OCI-LY3 (cell line): ENCODE results near the gene NUP153.

ENCODE experiments used
- H2AFZ ChIP-seq: fragments of 200-600, 300-600 bp; shearing (Covaris generic); 2 replicates; pipeline ENCODE4 v1.6.0; 2014; ENCODE audit warnings: antibody characterized with exemption, low read depth, low read length
- H3K27ac ChIP-seq: fragments of 200-600, 300-600 bp; sonication (generic); 2 replicates; pipeline ENCODE4 v1.5.1; 2014; ENCODE audit warnings: mild to moderate bottlenecking, low read length, moderate library complexity, mixed read lengths
- H3K27me3 ChIP-seq: fragments of 200-600, 300-600 bp; sonication (generic); 2 replicates; pipeline ENCODE4 v1.6.1; 2014; ENCODE audit warnings: low read depth, low read length, mixed read lengths
- H3K36me3 ChIP-seq: fragments of 200-600, 300-600 bp; sonication (generic); replicated peaks from 2 replicates; pipeline ENCODE3; 2014; ENCODE audit warnings: low read depth, low read length, mixed read lengths
- H3K4me1 ChIP-seq: fragments of 300-600, 200-600 bp; sonication (generic); 2 replicates; pipeline ENCODE4 v1.6.1; 2014; ENCODE audit warnings: low read length, mixed read lengths
- H3K4me2 ChIP-seq: fragments of 200-600, 300-600 bp; sonication (generic); 2 replicates; pipeline ENCODE4 v1.6.1; 2014; ENCODE audit warnings: low read length, mixed read lengths
- H3K4me3 ChIP-seq: fragments of 300-600, 200-600 bp; sonication (generic); 2 replicates; pipeline ENCODE4 v1.5.1; 2014; ENCODE audit warnings: antibody characterized with exemption, mild to moderate bottlenecking, low read length, moderate library complexity
- H3K79me2 ChIP-seq: fragments of 300-600, 200-600 bp; shearing (Covaris generic); 2 replicates; pipeline ENCODE4 v1.6.1; 2014; ENCODE audit warnings: mild to moderate bottlenecking, low read length, mixed read lengths
- H3K9ac ChIP-seq: fragments of 300-600, 200-600 bp; shearing (Covaris generic); 2 replicates; pipeline ENCODE4 v1.6.0; 2014; ENCODE audit warnings: mild to moderate bottlenecking, low read length, moderate library complexity
- H3K9me3 ChIP-seq: fragments of 200-600, 300-600 bp; shearing (Covaris generic); 2 replicates; pipeline ENCODE4 v1.6.1; 2014; ENCODE audit warnings: low read length, mixed read lengths; ENCODE audit not compliant: insufficient read depth
- H4K20me1 ChIP-seq: fragments of 200-600, 300-600 bp; sonication (generic); 2 replicates; pipeline ENCODE4 v1.6.1; 2016; ENCODE audit warnings: low read length, mixed read lengths; ENCODE audit not compliant: insufficient read depth
- EZH2phosphoT487 ChIP-seq: fragments of 200-600 bp; shearing (Covaris generic); IDR thresholded peaks from 2 replicates; pipeline ENCODE4 v1.6.1; 2018; ENCODE audit warnings: antibody characterized with exemption, mixed run types, low read depth
- TF ChIP-seq, protein P1 (sequence below): fragments of 200-600, 300-600 bp; sonication (generic); IDR thresholded peaks from 2 replicates; pipeline ENCODE4 v1.5.1; 2014; ENCODE audit warnings: antibody characterized with exemption, low read length, low read depth

Gene NUP153

DNA sequence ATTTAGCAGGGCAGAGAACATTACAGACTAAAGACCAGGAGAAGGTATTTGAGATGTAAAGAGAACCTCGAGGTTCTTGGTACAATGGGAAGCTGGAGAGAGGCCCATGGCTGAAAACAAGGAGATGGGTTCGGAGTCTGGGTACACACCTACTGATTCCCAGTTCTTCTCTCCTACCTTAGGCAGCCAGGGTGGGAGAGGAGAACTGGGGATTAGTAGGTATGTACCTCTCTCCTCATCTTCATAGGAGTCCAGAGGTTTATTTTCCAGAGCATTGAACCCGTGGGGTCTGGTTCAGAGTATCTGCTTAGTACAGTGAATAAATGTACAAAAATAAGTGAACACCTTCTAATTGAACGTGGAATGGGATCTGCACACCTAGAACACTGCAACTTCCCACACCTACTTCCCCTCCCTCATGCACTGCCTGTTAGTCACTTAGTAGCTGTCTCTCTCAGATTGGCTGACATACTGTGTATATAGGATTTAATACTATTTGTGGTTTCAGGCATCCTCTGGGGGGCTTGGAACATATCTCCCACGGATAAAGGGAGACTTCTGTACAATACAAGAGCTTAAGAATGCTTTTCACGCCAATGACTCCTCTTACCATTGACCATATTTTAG is 23.5 kb upstream of the NUP153 start:
- Histone ChIP-seq H3K27me3 (no peaks in the 10 kb centered on the region), H3K9me3 (no peaks in the 10 kb centered on the region), H3K79me2 (no peaks in the 10 kb centered on the region), H3K4me2 (no peak overlapping the region), H3K36me3 (no peaks in the 10 kb centered on the region), H3K9ac (no peak overlapping the region), H2AFZ (no peak overlapping the region), H3K4me1 (no peaks in the 10 kb centered on the region), H4K20me1 (no peaks in the 10 kb centered on the region), H3K27ac (no peak overlapping the region), H3K4me3 (no peak overlapping the region)
- TF ChIP-seq EZH2phosphoT487 = no peak
- TF ChIP-seq, protein P1, sequence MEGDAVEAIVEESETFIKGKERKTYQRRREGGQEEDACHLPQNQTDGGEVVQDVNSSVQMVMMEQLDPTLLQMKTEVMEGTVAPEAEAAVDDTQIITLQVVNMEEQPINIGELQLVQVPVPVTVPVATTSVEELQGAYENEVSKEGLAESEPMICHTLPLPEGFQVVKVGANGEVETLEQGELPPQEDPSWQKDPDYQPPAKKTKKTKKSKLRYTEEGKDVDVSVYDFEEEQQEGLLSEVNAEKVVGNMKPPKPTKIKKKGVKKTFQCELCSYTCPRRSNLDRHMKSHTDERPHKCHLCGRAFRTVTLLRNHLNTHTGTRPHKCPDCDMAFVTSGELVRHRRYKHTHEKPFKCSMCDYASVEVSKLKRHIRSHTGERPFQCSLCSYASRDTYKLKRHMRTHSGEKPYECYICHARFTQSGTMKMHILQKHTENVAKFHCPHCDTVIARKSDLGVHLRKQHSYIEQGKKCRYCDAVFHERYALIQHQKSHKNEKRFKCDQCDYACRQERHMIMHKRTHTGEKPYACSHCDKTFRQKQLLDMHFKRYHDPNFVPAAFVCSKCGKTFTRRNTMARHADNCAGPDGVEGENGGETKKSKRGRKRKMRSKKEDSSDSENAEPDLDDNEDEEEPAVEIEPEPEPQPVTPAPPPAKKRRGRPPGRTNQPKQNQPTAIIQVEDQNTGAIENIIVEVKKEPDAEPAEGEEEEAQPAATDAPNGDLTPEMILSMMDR = no peak

DNA sequence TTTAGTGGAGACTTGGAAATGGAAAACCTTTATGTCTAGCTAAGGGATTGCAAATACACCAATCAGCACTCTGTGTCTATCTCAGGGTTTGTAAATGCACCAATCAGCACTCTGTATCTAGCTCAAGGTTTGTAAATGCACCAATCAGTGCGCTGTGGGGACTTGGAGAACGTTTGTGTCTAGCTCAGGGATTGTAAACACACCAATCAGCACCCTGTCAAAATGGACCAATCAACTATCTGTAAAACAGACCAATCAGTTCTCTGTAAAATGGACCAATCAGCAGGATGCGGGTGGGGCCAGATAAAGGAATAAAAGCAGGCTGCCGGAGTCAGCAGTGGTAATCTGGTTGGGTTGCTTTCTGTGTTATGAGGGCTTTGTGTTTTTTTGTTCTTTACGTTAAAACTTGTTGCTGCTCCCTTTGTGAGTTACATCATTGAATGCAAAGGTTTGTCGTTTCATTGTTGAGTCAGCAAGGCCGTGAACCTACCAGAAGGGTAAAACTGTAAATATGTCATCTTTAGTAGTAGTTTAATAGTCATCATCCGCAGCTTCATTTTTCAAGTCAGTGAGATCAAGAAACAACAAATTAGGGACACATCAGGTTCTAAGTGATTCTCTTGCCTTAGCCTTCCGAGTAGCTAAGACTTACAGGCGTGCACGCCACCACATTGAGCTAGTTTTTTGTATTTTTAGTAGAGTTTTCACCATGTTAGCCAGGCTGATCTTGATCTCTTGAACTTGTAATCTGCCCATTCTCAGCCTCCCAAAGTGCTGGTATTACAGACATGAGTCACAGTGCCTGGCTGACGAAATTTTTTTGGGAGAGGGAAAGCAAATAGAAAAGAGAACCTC is 22.7 kb upstream of the NUP153 start:
- TF ChIP-seq EZH2phosphoT487 = no peak
- TF ChIP-seq, protein P1 = no peak
- no peaks in the 10 kb centered on the region for H3K27me3 ChIP-seq
- H3K4me2 ChIP-seq = no peak overlapping the region
- no peaks in the 10 kb centered on the region for H3K79me2 ChIP-seq
- H2AFZ ChIP-seq = no peak overlapping the region
- H3K9ac ChIP-seq = no peak overlapping the region
- H4K20me1 ChIP-seq = no peaks in the 10 kb centered on the region
- no peak overlapping the region for H3K4me3 ChIP-seq
- no peaks in the 10 kb centered on the region for H3K36me3 ChIP-seq
- no peak overlapping the region for H3K27ac ChIP-seq
- no peaks in the 10 kb centered on the region for H3K9me3 ChIP-seq
- no peaks in the 10 kb centered on the region for H3K4me1 ChIP-seq

DNA sequence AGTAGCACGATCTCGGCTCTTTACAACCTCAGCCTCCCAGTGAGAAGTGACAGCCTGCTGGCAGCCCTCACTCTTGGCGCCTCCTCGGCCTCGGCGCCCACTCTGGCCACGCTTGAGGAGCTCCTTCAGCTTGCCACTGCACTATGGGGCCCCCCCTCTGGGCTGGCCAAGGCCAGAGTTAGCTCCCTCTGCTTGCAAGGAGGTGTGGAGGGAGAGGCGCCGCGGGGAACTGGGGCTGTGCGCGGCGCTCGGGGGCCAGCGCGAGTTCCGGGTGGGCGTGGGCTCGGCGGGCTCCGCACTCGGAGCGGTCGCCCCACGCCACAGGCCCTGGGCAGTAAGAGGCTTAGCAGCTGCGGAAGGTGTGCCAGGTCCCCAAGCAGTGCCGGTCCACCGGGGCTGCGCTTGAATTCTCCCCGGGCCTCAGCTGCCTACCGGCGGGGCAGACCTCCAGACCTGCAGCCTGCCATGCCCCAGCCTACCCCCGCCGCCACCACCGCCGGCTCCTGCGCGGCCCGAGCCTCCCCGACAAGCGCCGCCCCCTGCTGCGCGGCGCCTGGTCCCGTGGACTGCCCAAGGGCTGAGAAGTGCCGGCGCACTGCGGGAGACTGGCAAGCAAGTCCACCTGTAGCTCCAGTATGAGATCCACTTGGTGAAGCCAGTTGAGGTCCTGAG is 22.0 kb upstream of the NUP153 start:
- Histone ChIP-seq H3K9me3 (no peaks in the 10 kb centered on the region), H2AFZ (no peak overlapping the region)
- TF ChIP-seq, protein P1 = no peak
- TF ChIP-seq EZH2phosphoT487 = no peak

DNA sequence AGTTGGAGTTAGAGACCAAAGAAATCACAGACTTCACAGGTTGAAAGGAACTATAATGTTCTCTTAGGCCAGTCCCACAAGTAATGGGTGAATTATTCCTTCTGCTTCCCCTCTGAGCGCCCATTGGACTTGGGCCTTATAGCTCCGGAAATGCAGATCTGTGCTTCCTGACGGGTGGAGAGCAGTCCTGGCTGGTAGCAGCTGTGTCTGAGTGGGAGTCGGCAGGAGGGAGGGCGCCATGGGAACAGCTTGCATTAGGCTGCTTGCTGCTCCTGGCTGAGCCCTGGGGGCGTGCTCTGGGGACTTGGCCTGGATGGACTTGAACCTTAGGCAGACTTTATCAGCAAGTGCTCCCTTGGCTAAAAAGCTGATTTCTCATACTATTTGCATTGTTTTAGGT is 18.4 kb upstream of the NUP153 start:
- Histone ChIP-seq H3K27ac (no peak overlapping the region), H2AFZ (no peak overlapping the region)

More for the DNA sequence above, 22.0 kb upstream of the NUP153 start:
- H3K4me3 ChIP-seq = no peak overlapping the region
- H3K27ac ChIP-seq = no peak overlapping the region
- H3K9ac ChIP-seq = no peak overlapping the region
- no peaks in the 10 kb centered on the region for H3K4me1 ChIP-seq
- no peaks in the 10 kb centered on the region for H3K27me3 ChIP-seq
- no peaks in the 10 kb centered on the region for H3K36me3 ChIP-seq
- no peak overlapping the region for H3K4me2 ChIP-seq
- no peaks in the 10 kb centered on the region for H3K79me2 ChIP-seq
- H4K20me1 ChIP-seq = no peaks in the 10 kb centered on the region

More for the DNA sequence above, 18.4 kb upstream of the NUP153 start:
- Histone ChIP-seq H3K4me1 (no peaks in the 10 kb centered on the region), H3K79me2 (no peaks in the 10 kb centered on the region), H3K36me3 (no peaks in the 10 kb centered on the region), H3K9ac (no peak overlapping the region), H3K27me3 (no peaks in the 10 kb centered on the region; the same call in 1 of the 2 replicates), H3K9me3 (no peaks in the 10 kb centered on the region), H4K20me1 (no peaks in the 10 kb centered on the region), H3K4me2 (no peak overlapping the region), H3K4me3 (no peak overlapping the region)
- TF ChIP-seq, protein P1 = no peak
- no peak for TF ChIP-seq EZH2phosphoT487
